ENCODE data around the gene OR7C1. TPM values are rescaled to one million over a fixed set of nuclear protein-coding genes. Genes with fewer than 3 reads are reported as not detected.

Gene OR7C1
- total and polyA plus RNA-seq, 2 of the 8 experiments (the other 6 are each of a cell fraction or from before 2014, with no cell fraction given) = not detected

DNA sequence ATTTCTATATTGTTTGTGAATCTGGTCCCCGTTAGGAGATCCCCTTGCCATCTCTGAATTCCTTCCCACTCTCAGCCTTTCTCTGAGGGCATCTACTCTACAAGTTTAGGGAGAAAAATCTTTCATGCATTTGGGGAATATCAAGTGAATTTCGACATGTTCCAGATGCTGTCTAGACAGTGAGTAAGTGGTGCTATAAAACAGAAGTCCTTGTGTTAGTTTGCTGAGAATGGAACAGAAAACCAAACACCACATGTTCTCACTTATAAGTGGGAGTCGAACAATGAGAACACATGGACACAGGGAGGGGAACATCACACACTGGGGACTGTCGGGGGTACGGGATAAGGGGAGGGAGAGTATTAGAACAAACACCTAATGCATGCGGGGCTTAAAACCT is 8.6 kb upstream of the OR7C1 start:
- DNase-seq (ENCODE audit: low read depth in 1 of 2, low spot score in 2 of 2) = no peak
- Histone ChIP-seq H4K8ac (ENCODE audit: extremely low read depth, insufficient read depth, low read length) (no peak overlapping the region), H2BK5ac (ENCODE audit: low read depth, low read length) (no peak overlapping the region), H2AK5ac (ENCODE audit: low read depth, low read length) (no peak overlapping the region), H3K9ac (replicated peaks in 1 of 4; ENCODE audit: extremely low read depth in 1 of 4, low read depth in 3 of 4, low read length in 3 of 4) (no peak overlapping the region), H3K36me3 (ENCODE audit: control insufficient read depth in 2 of 4, insufficient read depth in 4 of 4, low read length in 3 of 4) (no peaks in the 10 kb centered on the region), H3K56ac (replicated peaks; ENCODE audit: insufficient read length, low read depth, low read length) (no peak overlapping the region), H3K27ac (ENCODE audit: low read depth, low read length) (no peak overlapping the region), H3K18ac (ENCODE audit: extremely low read depth, low read length) (no peak overlapping the region), H3K4me1 (replicated peaks in 1 of 4; ENCODE audit: control insufficient read depth in 3 of 4, insufficient read depth in 4 of 4, low read length in 3 of 4) (no peaks in the 10 kb centered on the region), H2BK20ac (ENCODE audit: low read length) (no peak overlapping the region), H4K20me1 (replicated peaks in 1 of 2; ENCODE audit: control insufficient read depth in 1 of 2, insufficient read depth in 2 of 2, low read length in 2 of 2) (no peaks in the 10 kb centered on the region), H4K5ac (ENCODE audit: insufficient read length, low read depth, low read length) (no peak overlapping the region), H3K79me1 (ENCODE audit: low read depth, low read length) (no peaks in the 10 kb centered on the region), H3K23me2 (ENCODE audit: low read depth, low read length) (no peaks in the 10 kb centered on the region), H3K4me3 (ENCODE audit: extremely low read depth in 1 of 4, insufficient read depth in 2 of 4, low read depth in 3 of 4, low read length in 4 of 4) (no peak overlapping the region), H2AFZ (ENCODE audit: low read length) (no peak overlapping the region), H3K9me3 (ENCODE audit: insufficient read depth in 2 of 2, low read depth in 1 of 2, low read length in 1 of 2) (peaks cover 62 to 70% of the 10 kb centered on the region in 2 experiments), H4K91ac (replicated peaks; ENCODE audit: insufficient read length, low read length) (no peak overlapping the region), H2BK12ac (ENCODE audit: low read depth, low read length) (no peak overlapping the region), H3K79me2 (ENCODE audit: control insufficient read depth in 1 of 2, insufficient read depth in 2 of 2, low read length in 2 of 2) (no peaks in the 10 kb centered on the region), H3K4me2 (ENCODE audit: insufficient read depth in 1 of 2, low read depth in 2 of 2, low read length in 2 of 2) (no peak overlapping the region), H2BK120ac (replicated peaks; ENCODE audit: low read depth, low read length) (no peak overlapping the region), H3K4ac (replicated peaks; ENCODE audit: insufficient read length, low read depth, low read length) (no peak overlapping the region), H3K27me3 (replicated peaks in 1 of 4; ENCODE audit: control insufficient read depth in 3 of 4, extremely low read depth in 1 of 4, insufficient read depth in 3 of 4, low read length in 3 of 4) (no peaks in the 10 kb centered on the region), H3K14ac (ENCODE audit: insufficient read length) (no peak overlapping the region), H2BK15ac (ENCODE audit: low read length) (no peak overlapping the region), H3K23ac (ENCODE audit: insufficient read length) (no peak overlapping the region)
- ChIA-PET POLR2A (ENCODE audit: partially characterized antibody) (no interaction called here), CTCF (ENCODE audit: partially characterized antibody) (no interaction called here)
- WGBS, 2 experiments (ENCODE audit: extremely low coverage in 1 of 2, insufficient coverage in 1 of 2, insufficient read length in 1 of 2, insufficient replicate concordance in 2 of 2, low coverage in 1 of 2, low lambda C conversion rate in 2 of 2, missing lambda C conversion rate in 1 of 2) = 82% methylated on average over 6 of the region's 6 CpGs; no CpG with 5 or more reads in 1 of the 2 experiments
- no peak for FAIRE-seq
- TF ChIP-seq SRF (IDR thresholded peaks at IDR 0.05; ENCODE audit: low read depth, low read length) = no peak
- no peak for TF ChIP-seq KDM5A (IDR thresholded peaks at IDR 0.05; ENCODE audit: low read length)
- TF ChIP-seq RAD21 (IDR thresholded peaks at IDR 0.05 in 1 of 2, conservative IDR thresholded peaks at IDR 0.05 in 1 of 2; ENCODE audit: low read depth in 2 of 2, low read length in 2 of 2) = no peak
- no peak for TF ChIP-seq SIX5 (IDR thresholded peaks at IDR 0.05; ENCODE audit: low read depth, low read length)
- TF ChIP-seq, protein P1, sequence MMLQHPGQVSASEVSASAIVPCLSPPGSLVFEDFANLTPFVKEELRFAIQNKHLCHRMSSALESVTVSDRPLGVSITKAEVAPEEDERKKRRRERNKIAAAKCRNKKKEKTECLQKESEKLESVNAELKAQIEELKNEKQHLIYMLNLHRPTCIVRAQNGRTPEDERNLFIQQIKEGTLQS (IDR thresholded peaks at IDR 0.05; ENCODE audit: insufficient read depth, low read depth, low read length) = no peak
- TF ChIP-seq RBBP5 (IDR thresholded peaks at IDR 0.05; ENCODE audit: borderline replicate concordance, low read depth, low read length) = no peak
- no peak for TF ChIP-seq RFX5 (IDR thresholded peaks at IDR 0.05; ENCODE audit: borderline replicate concordance, low read depth, low read length)
- TF ChIP-seq, protein P2, sequence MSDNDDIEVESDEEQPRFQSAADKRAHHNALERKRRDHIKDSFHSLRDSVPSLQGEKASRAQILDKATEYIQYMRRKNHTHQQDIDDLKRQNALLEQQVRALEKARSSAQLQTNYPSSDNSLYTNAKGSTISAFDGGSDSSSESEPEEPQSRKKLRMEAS (IDR thresholded peaks at IDR 0.05) = no peak
- no peak for TF ChIP-seq NANOG (IDR thresholded peaks at IDR 0.05; ENCODE audit: insufficient read depth, low read depth, low read length, poor library complexity, severe bottlenecking)
- no peak for TF ChIP-seq POU5F1 (IDR thresholded peaks at IDR 0.05; ENCODE audit: low read depth, low read length)
- no peak for TF ChIP-seq SIRT6 (IDR thresholded peaks at IDR 0.05; ENCODE audit: low read length)
- TF ChIP-seq BCL11A (IDR thresholded peaks at IDR 0.05; ENCODE audit: low read depth in 2 of 2, low read length in 2 of 2) = no peak
- TF ChIP-seq SP1 (IDR thresholded peaks at IDR 0.05; ENCODE audit: low read depth, low read length) = no peak
- TF ChIP-seq, protein P3, sequence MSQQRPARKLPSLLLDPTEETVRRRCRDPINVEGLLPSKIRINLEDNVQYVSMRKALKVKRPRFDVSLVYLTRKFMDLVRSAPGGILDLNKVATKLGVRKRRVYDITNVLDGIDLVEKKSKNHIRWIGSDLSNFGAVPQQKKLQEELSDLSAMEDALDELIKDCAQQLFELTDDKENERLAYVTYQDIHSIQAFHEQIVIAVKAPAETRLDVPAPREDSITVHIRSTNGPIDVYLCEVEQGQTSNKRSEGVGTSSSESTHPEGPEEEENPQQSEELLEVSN (IDR thresholded peaks at IDR 0.05) = no peak

Measured in H1 (cell line).